ENCODE measurements around the gene PLEKHA8.

DNA sequence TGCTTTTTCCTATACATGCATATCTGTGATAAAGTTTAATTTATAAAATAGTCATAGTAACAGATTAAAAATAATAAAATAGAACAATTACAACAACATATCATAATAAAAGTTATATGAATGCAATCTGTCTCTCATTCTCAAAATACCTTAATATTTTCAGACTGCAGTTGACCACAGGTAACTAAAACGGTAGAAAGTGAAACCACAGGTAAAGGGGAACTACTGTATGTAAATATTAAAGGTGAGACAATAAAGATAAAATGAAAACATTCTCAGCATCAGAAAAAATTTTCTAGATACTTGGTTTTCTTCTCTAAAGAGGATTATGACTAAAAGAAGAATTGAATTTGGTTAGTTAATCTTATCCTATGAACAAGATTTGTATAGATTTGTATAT, 7.7 kb upstream of the PLEKHA8 start:
- TF ChIP-seq EGR1 (IDR thresholded peaks at IDR 0.05) (no peak), EP300 (IDR thresholded peaks at IDR 0.05; ENCODE audit: borderline replicate concordance) (no peak), CEBPB (IDR thresholded peaks at IDR 0.05) (no peak)

Data from Ishikawa (cell line).